Measurements from ENCODE around the gene EPB41L1.

The EPB41L1 gene

DNA sequence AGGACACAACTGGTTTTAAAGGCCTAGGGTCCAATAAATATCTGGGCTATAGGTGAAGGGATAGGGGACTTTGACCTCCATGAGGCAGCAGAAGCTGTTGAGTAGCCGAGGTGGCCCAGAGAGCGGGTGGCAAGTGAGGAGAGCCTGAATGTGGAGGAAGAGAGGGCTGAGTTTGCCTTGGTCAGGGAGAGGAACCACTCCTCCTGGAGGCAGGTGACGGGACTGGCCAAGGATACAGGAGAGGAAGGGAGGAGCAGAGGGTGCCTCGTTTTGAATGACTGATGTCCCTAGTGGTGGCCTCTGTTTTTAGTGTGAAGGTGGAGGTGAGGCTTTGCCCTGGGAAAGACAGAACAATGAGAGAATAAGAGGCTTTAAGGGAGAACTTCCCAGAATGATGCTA is 62.7 kb downstream of the EPB41L1 start:
- H3K4me3 ChIP-seq (ENCODE audit: low read depth, low read length), result no peak overlapping the region
- TF ChIP-seq, protein P1, sequence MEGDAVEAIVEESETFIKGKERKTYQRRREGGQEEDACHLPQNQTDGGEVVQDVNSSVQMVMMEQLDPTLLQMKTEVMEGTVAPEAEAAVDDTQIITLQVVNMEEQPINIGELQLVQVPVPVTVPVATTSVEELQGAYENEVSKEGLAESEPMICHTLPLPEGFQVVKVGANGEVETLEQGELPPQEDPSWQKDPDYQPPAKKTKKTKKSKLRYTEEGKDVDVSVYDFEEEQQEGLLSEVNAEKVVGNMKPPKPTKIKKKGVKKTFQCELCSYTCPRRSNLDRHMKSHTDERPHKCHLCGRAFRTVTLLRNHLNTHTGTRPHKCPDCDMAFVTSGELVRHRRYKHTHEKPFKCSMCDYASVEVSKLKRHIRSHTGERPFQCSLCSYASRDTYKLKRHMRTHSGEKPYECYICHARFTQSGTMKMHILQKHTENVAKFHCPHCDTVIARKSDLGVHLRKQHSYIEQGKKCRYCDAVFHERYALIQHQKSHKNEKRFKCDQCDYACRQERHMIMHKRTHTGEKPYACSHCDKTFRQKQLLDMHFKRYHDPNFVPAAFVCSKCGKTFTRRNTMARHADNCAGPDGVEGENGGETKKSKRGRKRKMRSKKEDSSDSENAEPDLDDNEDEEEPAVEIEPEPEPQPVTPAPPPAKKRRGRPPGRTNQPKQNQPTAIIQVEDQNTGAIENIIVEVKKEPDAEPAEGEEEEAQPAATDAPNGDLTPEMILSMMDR (IDR thresholded peaks at IDR 0.05; ENCODE audit: borderline replicate concordance, insufficient read depth, low read depth, low read length), result peak; percentile 21; the same call in 1 of the 2 replicates

DNA sequence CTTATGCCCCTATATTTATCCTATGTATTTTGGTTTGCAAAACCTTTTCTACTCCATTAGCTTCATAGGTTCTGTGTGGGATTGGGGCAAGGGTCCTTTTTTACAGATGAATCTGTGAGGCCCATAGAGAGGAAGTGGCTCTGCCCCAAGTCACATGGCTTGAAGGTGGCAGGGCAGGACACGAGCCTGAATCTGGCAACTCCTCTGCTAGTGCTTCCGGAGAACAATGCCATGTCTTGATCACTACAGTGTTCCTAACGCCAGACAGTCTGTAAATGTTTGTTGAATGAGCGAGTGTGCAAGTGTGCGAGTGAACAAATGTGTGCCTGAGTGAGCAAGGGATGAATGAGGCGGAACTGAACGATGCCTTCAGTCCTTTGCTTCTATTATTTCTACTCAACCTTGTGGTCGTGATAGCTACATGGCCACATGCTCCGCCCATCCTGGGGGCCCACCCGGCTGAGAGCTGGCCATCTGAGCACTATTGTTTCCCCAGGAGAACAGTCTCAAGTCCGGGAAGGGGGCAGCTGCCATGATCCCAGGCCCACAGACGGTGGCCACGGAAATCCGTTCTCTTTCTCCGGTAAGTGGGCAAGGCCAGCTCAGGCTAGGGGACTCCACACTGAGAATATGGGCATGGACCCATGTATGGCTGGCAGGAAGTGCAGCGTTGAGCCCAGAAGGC is 64.0 kb downstream of the EPB41L1 start:
- H3K4me3 ChIP-seq (ENCODE audit: low read depth, low read length), result no peak overlapping the region
- TF ChIP-seq, protein P1 (IDR thresholded peaks at IDR 0.05; ENCODE audit: borderline replicate concordance, insufficient read depth, low read depth, low read length), result no peak

DNA sequence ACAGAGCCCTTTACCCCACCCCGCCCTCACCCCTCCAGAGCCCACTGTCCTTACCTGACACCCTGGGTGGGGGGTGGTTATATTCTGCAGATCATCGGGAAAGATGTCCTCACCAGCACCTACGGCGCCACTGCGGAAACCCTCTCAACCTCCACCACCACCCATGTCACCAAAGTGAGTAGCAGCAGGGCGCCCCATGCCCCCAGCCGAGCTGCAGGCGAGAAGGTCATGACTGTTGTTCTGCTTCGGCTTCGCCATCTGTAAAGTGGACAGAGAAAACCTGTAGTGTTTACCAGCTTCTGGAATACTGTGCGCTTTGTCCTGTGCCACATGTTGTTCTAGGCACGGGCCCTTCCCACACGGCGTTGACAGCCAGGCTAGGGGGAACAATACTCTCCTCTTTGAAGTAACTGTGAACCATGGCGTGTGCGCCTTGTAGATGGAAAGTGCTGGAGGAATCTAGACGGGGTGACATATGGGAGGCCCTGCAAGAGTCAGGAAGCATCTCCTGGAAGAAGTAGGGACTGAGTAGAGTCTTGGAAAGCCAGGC is 65.2 kb downstream of the EPB41L1 start:
- TF ChIP-seq, protein P1 (IDR thresholded peaks at IDR 0.05; ENCODE audit: borderline replicate concordance, insufficient read depth, low read depth, low read length), result no peak
- no peak overlapping the region for H3K4me3 ChIP-seq (ENCODE audit: low read depth, low read length)

DNA sequence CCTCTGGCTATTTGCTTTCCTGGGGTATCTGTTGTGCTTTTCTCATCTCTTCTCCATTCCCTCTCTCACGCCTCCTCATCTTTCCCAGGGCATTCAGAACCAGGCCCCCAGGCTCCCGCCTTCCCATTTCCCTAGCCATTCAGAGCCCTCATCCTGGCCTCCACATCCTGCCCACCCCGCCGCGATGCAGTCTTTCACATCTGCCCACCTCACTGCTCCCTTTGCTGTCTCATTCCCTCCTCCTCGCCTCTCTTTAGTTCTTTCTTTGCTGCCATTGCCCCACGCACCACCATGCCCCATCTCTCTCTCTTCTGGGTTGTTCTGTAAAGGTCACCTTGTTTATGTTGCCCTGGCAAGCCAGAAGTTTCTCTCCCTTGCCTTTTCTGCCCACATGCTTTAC is 71.1 kb downstream of the EPB41L1 start:
- TF ChIP-seq, protein P1 (IDR thresholded peaks at IDR 0.05; ENCODE audit: borderline replicate concordance, insufficient read depth, low read depth, low read length), result no peak
- H3K4me3 ChIP-seq (ENCODE audit: low read depth, low read length), result no peak overlapping the region

DNA sequence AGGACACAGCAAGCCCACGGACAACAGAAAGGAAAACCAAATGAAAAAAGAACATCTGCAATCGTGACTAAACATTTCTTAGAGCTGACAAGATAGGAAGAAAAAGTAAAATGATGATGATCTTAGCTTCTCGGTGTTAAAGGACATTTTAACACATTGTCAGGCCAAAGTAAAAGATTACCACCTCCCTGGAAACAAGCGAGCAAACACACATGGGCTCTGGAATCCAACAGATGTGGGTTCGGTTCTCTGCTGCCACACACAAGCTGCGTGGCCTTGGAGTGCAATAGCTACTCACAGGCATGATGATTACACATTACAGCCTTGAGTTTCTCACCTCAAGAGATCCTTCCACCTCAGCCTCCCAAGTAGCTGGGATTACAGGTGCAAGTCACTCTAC is 74.2 kb downstream of the EPB41L1 start:
- no peak overlapping the region for H3K4me3 ChIP-seq (ENCODE audit: low read depth, low read length)
- TF ChIP-seq, protein P1 (IDR thresholded peaks at IDR 0.05; ENCODE audit: borderline replicate concordance, insufficient read depth, low read depth, low read length), result no peak

DNA sequence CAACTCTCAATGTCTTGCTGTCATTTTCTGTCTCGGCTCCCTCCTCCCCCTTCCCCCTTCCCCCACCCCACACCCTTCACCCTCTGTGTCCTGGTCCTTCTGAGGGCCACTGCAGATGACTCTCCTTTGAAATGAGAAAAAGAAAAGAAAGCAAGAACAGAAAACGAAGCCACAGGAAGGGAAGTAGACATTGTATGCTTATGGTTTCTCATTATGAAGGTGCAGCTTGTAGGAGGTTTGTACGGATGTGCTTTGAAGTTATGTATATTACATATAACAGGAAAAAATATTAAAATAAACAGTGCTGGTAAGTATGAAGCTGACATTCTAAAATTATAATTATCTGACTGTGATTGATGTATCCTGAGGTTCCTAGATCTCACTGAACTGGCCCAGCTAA is 75.5 kb downstream of the EPB41L1 start:
- no peak overlapping the region for H3K4me3 ChIP-seq (ENCODE audit: low read depth, low read length)
- TF ChIP-seq, protein P1 (IDR thresholded peaks at IDR 0.05; ENCODE audit: borderline replicate concordance, insufficient read depth, low read depth, low read length), result no peak

DNA sequence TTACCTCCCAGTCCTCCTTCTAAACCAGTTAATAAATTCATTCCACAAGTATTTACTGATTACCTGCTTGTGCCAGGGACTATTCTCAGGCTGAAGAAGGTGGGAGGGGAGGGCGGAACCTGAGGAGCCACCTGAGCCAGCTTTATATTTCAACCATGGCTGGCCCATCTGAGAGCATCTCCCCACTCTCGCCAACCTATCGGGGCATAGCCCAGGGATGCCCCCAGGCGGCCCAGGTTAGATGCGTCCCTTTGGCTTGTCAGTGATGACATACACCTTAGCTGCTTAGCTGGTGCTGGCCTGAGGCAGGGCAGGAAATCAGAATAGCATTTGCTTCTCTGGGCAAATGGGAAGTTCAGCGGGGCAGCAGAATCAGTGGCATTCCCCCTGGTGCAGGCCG is 76.8 kb downstream of the EPB41L1 start:
- TF ChIP-seq, protein P1 (IDR thresholded peaks at IDR 0.05; ENCODE audit: borderline replicate concordance, insufficient read depth, low read depth, low read length), result no peak
- H3K4me3 ChIP-seq (ENCODE audit: low read depth, low read length), result no peak overlapping the region

Data from GM12875 (cell line).